GM21390 (cell line): ENCODE data around the gene MAS1.
A peak's percentile ranks its signal among the peaks of the same experiment; 100 is the strongest.
"Not testable (repeated sequence)": the region's sequence is repeated elsewhere in the genome, so short reads cannot be mapped to it uniquely, and the experiment has no call there.

Experiments used
- ATAC-seq: cut with Tn5 transposase; IDR thresholded peaks from one replicate; pipeline ENCODE4 v1.9.1; 2021; ENCODE audit not compliant: unreplicated experiment

MAS1 gene

DNA sequence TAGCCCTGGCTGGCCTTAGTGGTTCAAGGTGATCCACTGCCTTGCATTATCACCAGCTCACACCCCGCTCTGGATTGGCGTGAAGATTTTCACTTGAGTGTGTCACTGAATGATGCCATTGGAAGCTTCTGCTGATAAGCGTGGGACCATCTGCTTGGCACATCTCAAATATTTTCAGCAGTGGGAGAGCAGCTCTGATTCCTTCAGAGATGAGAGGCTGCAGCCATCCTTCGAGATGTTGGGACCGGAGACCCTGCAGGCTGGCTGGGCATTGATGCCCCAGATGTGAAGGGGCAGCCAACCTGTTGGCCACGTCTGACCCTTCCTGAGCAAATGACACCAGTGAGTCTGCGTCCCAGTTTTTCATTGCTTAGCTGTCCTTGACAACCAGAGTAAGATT is at the start of gene MAS1:
MAS1 (plus strand) TSS at position 197 of the 400 bp plus-strand sequence. CDS start 15,968 bp downstream, outside the sequence.
- ATAC-seq = no peak

DNA sequence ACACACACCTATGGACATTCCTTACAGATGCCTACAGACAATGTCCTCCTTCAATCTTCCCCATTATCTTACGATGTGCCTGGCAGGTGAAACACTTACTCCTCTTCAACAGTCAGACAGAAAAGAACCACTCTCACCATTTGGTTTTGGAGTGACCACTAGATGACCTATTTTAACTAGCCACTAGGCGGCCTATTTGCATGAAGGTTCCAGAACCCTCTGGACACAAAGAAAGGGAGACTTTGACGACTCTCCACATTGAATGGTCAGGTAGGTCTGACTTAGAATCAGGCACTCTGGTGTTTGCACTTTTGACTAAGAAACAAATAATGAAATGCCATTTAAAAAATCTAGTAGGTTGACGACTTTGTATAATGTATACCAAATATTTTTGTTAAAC is 48.8 kb upstream of the MAS1 start:
- no peak for ATAC-seq

DNA sequence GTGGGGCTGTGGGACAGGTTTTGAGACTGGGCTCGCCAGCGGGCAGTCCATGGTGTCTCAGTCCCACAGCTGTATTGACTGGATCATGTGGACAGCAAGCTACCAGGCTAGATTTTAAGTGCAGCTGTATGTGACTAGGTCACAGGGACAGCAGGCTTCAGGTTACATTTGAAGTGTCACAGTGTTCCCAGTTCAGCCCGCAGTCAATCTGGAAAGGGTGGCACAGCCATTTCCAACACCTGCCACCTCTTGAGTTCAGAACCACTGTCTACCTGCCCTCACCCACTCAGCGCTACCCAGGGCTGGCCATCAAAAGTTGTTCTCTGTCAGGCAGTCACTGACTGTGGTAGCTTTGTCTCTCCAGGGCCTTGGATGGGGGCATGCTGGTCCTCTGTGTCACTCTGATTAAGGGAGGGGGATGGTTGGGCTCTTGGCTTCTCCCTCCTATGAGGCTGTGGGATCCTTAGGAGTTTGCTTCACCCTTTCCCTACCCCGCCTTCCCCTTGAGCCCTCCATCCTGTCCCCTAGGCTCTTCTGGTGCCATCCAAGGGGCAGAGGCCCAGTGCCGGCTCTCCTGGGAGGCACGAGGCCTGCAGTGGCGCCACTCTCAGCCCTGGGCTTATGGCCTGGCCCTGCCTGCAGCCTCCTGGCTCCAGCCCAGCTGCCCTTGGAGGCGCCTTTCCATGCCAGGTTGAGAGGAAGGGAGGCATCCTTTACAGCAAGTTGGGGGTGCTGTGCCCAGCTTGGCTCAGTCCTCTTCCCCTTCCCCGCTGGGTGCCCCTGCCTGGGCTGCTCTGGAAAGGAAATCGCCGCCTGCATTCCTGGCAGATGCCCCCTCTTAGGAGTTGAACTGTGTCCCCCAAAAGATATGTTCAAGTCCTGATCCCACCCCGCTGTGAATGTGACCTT is 45.8 kb upstream of the MAS1 start:
- ATAC-seq = no peak

DNA sequence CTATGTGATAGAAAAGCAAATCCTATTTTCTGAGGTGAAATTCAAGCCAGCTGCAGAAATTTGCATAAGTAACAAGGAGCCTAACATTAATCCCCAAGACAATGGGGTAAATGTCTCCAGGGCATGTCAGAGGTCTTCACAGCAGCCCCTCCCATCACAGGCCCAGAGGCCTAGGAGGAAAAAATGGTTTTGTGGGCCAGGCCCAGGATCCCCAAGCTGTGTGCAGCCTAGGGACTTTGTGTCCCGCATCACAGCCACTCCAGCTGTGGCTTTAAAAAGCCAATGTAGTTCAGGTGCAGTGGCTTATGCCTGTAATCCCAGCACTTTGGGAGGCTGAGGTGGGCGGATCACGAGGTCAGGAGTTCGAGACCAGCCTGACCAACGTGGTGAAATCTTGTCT is 42.2 kb upstream of the MAS1 start:
- not testable (repeated sequence) for ATAC-seq

DNA sequence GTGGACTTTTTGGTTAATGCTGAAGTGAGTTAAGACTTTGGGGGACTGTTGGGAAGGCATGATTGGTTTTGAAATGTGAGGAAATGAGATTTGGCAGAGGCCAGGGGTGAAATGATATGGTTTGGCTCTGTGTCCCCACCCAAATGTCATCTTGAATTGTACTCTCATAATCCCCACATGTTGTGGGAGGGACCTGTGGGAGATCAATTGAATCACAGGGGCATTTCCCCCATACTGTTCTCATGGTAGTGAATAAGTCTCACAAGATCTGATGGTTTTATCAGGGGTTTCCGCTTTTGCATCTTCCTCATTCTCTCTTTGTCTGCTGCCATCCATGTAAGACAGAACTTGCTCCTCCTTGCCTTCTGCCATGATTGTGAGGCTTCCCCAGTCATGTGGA is 40.9 kb upstream of the MAS1 start:
- not testable (repeated sequence) for ATAC-seq

DNA sequence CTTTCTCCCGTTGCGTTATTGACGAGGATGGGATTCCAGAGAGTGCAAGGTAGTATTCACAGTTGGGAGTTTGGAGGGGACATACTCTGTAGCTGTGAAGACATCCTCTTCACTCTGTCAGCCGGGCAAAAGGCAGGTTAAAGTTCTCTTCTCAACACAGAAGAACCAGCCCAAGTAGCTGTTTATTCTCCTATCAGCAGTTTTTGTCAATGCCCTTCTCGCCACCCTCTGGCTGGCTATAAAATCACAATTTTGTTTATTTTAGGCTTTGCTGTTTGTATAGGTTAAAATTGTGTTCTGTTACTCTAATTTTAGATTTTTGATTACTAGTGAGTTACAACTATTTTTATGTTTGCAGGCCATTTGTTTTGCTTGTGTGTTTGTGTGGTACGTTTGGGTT is 37.9 kb upstream of the MAS1 start:
- ATAC-seq = no peak

DNA sequence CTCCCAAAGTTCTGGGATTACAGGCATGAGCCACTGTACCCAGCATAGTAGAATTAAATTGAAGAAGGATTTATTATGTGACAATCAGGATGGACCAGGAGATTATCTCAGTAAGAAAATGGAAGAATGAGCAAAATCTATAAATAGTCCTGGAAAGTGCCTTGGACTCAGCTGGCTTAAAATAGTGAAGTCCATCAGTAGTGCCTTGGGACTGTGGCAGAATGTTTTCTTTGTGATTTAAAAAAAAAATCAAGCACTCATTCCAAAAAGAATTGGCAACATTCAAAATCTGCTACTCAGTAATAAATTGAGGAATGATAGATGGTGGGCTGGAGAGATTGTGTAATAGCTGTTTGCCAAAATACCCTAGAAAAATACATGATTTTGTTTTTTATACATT is 37.0 kb upstream of the MAS1 start:
- ATAC-seq = no peak

DNA sequence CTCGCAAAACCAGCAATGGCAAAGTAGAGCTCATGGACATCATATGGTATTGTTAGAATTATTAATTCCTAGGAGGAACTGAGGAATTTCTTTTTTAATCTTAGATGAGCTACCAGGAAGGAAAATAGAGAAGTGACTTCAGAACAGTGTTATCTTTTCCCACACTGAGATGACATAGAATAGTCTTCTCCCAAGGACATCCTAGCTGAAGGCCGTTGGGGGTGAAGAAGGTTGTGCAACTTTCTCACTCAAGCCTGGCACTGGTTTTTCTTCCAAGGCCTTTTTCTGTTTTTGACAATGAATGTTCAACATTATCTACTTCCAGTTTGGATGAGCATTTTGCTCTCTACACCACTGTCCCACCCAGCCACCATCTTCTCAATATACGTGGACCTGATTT is 35.8 kb upstream of the MAS1 start:
- ATAC-seq = no peak

DNA sequence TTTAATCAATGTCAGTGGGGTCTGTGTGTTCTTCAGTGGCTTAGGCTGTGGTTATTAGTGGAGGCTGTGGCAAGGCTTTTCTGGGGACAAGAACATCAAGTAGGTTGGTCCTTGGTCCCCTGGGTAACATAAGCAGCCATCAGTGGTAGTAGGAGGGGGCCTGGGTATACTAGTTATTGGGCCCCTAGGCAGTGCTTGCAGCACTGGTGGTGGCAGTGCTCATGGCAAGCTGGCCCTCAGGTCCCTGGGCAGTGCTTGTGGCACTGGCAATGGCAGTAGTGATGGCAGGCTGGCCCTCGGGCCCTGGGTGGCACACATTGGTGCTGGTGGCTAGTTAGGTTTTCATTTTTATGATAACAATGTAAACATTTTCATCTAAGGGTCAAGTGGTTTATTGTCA is 32.5 kb upstream of the MAS1 start:
- no peak for ATAC-seq

DNA sequence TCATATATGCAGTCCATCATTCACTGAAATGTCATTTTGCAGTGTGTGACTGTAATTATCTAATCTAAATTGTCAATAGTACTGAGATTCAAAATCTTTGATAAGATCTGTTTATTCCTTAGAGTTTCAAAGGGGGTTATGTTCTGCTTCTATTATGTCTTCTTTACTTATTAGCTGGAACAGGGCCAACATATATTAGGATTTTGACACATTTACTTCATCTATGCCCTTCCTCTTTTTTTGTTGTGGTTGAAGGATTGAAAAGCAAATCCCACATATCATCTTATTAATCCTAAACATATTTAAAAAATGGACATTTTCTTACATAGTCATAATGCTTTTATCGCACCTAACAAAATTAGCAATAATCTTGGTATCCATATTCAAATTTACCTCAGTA is 30.3 kb upstream of the MAS1 start:
- no peak for ATAC-seq

DNA sequence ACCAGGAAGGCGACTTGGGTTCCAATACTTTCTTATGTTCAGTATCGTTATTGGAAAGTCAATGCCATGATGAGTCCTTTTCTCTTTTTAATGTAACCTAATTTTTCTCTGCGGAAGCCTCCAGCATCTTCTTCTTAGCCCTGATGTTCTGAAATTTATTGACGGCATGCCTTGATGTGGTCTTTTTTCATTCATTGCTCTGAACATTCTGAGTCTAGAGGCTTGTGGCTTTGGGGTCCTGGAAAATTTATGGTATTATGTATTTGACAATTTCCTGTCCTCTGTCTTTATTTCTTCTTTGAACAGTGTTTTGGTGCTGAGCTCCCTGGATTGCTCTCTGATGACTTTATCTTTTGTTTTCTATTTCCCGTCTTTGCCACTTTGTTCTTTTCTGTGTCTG is 28.7 kb upstream of the MAS1 start:
- no peak for ATAC-seq

DNA sequence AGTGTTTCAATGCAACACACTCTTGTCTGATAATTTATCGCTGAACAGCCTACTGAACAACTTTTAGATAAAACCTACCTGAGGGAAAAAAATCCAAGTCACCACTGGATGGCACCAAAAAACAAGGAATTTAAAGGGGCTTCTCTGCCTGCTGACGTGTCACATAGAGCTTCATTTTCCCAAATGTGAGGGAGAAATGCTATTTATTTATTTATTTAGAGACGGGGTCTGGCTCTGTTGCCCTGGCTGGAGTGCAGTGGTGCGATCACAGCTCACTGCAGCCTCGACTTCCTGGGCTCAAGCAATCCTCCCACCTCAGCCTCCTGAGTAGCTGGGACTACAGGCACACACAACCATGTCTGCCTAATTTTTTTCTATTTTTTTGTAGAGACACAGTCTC is 27.4 kb upstream of the MAS1 start:
- peak; percentile 49 for ATAC-seq

DNA sequence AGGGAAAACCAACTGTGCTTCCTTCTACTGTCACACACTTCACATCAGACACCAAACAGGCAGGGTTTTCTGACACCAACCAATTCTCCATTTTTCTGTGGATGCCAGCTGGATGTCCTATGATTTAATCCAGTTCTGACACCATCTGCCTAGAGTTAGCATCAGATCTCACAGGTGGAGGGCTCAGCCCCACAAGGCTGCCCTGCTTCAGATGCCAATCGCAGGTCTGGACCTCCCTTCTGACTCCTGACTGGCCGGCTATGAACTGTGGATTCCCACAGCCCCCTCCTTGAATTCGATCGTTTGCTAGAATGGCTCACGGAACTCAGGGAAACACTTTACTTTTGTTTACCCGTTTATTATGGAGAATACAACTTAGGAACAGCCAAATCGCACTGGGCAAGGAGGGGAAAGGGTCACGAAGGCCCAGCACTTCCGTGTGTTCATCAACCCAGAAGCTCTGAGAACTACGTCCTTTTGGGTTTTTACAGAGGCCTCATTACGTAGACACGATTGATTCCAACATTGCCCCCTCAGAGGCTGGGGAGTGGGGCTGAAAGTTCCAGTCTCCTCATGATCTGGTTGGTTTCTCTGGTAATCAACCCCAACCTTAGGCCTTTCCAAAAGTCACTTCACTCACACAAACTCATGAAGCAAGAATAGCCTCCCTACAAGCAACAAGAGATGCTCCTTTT is 25.4 kb upstream of the MAS1 start:
- ATAC-seq = no peak

DNA sequence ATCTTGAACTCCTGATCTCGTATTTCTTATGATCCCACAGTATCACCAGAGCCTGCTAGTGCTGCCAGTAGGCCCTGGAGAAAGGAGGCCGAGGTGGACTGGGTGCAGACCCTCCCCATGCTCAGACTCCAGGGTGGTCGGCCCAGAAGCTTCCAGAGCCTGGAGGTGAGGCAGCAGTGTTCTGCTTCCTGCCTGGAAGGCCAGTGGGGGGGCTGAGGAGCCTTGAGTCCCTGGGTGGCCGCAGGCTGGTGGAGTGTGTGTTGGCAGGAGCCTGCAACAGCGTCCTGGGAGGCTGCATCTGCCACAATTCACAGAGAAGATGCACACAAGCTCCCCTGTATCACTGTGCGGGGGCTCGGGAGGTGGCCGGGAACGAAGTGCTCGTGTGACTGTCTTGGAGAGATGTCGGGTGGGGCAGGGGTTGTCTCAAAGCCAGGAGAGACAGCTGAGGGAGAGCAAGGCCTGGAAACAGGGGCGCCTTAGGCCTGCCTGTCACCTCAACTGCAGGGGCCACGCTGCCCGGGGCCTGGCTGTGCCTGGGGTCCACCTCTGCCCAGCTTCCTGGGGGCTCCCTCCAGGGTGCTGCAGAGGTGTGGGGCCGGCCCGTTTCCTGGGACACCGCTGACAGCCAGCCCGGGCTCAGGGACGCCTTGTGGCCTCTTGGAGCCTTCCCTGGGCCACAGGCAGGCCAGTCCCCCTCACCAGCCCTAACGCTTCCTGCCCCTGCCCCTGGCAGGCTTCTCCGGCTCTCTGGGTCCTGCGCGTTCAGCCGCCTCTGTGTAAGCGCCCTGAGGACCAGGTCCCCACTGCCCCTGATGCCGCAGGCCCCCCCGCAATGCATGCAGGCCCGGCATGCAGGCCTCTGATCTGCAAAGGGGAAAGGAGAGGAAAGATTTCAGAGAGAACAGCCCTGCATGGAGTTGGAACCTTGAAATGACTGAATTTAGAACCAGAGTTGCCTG is 24.2 kb upstream of the MAS1 start:
- ATAC-seq = no peak

DNA sequence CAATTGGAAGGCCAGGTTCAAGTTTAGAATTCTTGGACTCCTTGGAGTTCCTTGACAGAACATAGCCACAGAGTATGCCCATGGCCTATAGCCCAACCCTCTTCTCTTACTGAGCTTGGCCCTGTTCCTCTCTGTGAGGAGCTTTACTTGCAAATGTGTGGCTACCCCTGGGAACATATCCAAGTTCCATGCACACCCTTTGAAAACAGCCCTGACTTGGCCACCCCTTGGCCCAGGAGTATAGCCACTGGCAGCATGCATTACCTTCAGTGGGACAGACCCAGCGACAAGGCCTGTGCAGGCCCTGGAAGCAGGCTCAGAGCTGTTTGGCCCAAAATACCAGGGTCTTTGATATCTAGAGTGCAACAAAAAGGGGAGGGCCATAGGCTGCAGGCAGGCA is 19.5 kb upstream of the MAS1 start:
- no peak for ATAC-seq

DNA sequence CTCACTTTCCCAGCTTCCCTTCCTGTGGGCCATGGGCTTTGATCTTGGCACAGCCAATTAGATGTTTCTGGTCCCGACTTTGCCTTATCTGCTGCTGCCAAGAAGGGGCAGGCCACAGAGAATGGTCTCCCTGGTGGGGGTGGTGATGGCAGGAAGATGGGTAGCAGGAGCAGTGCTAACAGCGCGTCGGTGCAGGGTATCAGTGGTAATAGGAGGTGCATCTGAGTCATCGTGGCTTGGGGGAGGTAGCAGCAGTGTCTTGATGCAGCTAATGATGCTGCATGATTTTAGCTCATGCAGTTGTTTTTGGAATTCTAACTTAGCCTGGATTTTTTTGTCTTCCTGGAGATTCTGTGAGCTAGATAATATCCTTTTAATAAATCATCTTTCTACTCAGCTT is 18.9 kb upstream of the MAS1 start:
- no peak for ATAC-seq

DNA sequence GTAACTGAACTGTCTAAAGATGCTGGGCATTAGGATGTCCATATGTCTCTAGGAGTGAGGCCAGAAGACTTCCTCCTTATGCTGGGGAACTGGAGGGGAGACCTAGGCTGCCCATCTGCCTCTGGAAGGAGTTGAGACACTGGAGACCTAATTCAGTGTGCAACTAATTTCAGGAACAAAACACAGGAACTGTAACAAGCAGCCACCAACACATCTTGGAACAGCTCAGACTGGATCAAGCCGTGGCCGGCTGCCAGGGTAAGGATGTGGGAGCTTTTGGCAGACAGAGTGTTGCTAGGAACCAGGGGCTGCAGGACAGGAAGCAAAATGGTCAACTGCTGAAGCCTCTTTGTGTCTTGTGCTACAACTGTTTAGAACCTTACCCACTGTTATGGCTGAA is 16.4 kb upstream of the MAS1 start:
- no peak for ATAC-seq

DNA sequence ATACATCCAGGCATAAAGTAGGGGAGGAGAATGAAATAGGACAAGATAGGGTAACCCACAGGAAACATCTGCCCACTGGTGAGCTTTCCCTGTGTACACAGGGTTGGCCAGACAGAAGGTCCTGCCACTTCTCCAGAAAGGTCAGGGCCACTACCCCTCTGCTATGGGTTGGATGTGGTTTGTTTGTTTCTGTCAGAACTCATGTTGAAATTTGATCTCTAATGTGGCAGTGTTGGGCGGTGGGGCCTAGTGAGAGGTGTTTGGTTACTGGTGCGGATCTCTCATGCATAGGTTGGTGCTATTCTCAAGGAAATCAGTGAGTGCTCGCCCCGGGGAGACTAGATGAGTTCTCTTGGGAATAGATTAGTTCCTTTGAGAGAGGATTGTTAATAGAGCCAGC is 15.6 kb upstream of the MAS1 start:
- no peak for ATAC-seq

DNA sequence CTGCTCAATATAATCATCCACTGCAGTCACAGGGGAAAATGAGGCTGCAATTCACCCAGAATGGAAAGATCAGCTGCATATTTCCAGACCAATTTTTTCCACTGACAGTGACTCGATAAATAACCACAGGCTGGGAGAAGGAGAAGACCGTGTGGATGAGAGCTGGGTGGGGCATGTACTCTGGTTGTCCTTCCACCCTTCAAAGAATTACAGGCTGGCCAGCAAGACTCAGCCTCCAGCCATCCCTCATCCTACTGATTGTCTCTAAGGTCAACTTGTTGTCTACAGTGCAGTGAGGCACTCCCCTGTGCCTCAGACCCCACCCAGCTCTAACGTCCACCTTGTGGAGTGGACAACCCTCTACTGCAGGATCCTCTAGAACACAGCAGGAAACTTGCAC is 14.5 kb upstream of the MAS1 start:
- ATAC-seq = no peak

DNA sequence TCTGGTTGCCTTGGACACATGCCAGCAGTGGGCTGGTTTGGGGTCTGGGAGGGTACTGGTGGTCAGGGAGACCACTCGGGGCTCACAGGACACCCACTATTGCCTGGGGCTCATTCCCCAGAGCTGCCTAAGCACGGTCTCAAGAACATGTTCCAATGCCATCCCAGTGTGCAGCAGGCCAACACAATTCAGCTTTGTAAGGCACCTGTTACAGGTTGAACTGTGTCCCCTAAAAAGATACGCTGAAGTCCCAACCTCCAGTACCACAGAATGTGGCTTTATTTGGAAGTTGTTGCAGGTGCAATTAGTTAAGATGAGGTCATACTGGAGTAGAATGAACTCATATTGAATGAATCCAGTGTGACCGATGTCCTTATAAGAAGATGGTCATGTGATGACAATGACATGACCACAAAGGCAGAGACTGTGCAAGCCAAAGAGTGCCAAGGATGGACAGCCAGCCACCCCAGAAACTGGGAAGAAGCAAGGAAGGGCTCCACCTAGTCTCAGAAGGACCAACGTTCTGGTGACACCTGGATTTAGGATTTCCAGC is 13.5 kb upstream of the MAS1 start:
- no peak for ATAC-seq

DNA sequence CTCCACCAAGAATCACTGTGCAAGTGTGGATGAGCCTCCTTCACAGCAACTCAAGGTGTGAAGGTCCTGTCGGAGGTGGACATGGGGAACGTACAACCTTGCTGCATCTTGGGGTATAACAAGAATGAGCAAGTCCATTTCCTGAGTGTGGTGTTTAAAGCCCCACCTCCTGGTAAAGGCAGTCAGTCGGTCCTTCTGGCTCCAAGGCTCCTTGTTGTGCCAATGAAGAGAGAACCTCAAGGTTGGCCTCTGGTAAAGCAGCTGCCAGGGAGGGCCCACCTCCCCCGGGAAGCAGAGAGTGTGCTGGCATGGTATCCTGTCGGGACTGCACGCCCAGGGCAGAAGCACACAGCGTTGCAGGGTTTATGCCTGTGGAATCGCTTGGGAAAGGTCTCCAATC is 12.4 kb upstream of the MAS1 start:
- no peak for ATAC-seq
